Omental fat pad (tissue), 4 donors: ENCODE results near the gene SLC6A3. TPM values are rescaled to one million over a fixed set of nuclear protein-coding genes. Genes with fewer than 3 reads are reported as not detected.

Experiments used
- ATAC-seq: fragments of 150-250 bp; one replicate; pipeline ENCODE4 v1.9.1; 2016; ENCODE audit warnings: mild to moderate bottlenecking, moderate library complexity; ENCODE audit not compliant: low FRiP score
- DNase-seq: peaks from one replicate; pipeline ENCODE4 v3.0.0-alpha.2; 2019; ENCODE audit warnings: low spot score
- CTCF ChIP-seq, 3 donors: fragments of 450-650 bp; IDR thresholded peaks; one replicate each; pipeline ENCODE4 v1.5.1; 2016 to 2017; ENCODE audit warnings: antibody characterized with exemption in 3 of 3, mild to moderate bottlenecking in 3 of 3, moderate library complexity in 2 of 3
- total RNA-seq, 4 donors: library from RNA; depleted of rRNA; stranded (reverse); fragments of >200 nt; gene quantifications; one replicate each; pipeline ENCODE4 v1.1.0, GENCODE V29; 2016

Gene SLC6A3
- total RNA-seq, 4 donors from 2014 or later = 0.32 to 1.2 (median 0.55) TPM

- ATAC-seq (no peak), DNase-seq (no peak)
- TF ChIP-seq CTCF (IDR thresholded peaks at IDR 0.05) = no peak
Measured at GRCh38 chr5:1384521-1384920, 60.7 kb downstream of the SLC6A3 start.

DNA sequence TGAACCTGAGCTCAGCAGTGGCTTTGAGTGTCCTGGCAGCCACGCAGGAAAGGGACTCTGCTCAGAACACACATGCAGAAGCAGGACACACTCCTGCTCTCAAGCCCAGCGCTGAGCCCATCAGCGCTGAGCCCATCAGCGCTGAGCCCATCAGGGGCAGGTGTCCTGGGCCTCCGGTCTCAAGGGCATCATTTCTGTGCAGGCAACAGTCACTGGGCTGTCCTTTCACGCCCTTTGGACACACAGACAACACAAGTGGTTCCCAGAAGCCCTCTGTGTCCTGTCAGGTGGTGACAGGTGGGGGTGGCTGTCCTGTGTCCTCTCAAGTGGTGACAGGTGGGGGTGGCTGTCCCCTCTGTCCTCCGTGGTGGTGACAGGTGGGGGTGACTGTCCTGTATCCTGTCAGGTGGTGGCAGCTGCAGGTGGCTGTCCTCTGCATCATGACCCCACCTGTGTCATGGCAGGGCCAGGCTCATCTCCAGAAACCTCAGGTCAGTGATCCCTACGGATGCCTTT lies 61.3 kb downstream of the SLC6A3 start:
- no peak for ATAC-seq
- DNase-seq = no peak
- no peak for TF ChIP-seq CTCF (IDR thresholded peaks at IDR 0.05)

DNA sequence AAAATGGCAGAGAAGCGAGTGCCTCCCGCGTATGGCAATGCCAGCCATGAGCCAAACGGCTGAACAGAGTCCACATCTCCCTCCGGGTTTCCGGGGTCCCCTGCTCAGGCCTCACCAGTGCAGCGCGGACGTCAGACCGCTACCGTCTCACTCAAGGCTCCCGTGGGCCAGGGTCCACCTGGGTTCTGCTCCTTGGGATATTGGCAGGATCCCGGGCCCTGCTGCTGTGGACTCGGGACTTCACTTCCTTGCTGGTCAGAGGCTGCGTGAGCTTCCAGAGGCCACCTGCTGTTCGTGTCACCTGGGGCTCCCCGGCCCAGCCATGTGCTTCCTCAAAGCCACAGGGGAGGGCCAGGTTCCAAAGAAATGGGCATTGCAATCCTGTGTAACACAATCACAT lies 61.9 kb downstream of the SLC6A3 start:
- TF ChIP-seq CTCF (IDR thresholded peaks at IDR 0.05) = no peak
- DNase-seq (no peak), ATAC-seq (no peak)

- ATAC-seq (no peak), DNase-seq (no peak)
- no peak for TF ChIP-seq CTCF (IDR thresholded peaks at IDR 0.05)
Measured at GRCh38 chr5:1382248-1382700, 63.0 kb downstream of the SLC6A3 start.

GRCh38 chr5:1381370-1382247 lies 63.6 kb downstream of the SLC6A3 start:
- TF ChIP-seq CTCF (IDR thresholded peaks at IDR 0.05) = no peak
- ATAC-seq (no peak), DNase-seq (no peak)

DNA sequence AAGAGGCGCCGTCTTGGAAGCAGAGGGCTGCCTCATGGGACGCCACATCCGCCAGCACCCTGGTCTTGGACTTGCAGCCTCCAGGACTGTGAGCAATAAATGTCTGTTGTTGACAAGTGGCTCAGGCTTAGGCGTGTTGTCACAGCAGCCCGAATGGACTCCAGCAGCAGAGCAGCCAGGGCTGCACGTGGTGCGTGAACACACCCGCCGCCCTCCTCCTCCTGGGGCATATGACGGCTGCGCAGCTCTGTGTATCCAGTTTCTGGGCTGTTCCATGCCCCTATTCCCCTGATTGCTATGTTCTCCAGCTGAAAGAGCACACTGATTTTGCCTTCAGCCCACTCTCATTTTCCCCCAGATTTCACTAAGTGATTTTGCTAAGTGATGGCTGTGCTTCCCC lies 64.3 kb downstream of the SLC6A3 start:
- DNase-seq (no peak), ATAC-seq (no peak)
- TF ChIP-seq CTCF (IDR thresholded peaks at IDR 0.05) = no peak
